Heart left ventricle (tissue), 13 donors: ENCODE results near the gene ATG9B.

Source experiments
- POLR2A ChIP-seq, 2 donors: fragments of 450-650 bp; IDR thresholded peaks; one replicate each; pipeline ENCODE4 v1.6.1; 2017; ENCODE audit warnings: antibody characterized with exemption in 2 of 2, mild to moderate bottlenecking in 2 of 2, moderate library complexity in 2 of 2
- TF ChIP-seq, protein P1 (sequence below), 12 donors: fragments of 200-600 bp; sonication (generic) in 4 of 12; IDR thresholded peaks; one replicate each; pipeline versions ENCODE4 v1.5.0 to v1.8.0; 2018 to 2022; ENCODE audit warnings: antibody characterized with exemption in 12 of 12, mild to moderate bottlenecking in 5 of 12
- donor health status: ischemic (EF 13 %, LVEDD 7.1; RV severe dilation, severe dysfunction).
- donor health status: DM: no; HTN: yes; CAD: no.
- donor health status: DM: no; HTN: no; CAD: no.
- donor health status: ischemic (EF 25% LVEDD 6.9; RV normal size, moderate dysfunction).
- donor health status: ischemic (EF 25% LVEDD 5.7; RV mildly dilated, moderate dysfunction).
- donor health status: ischemic (EF 35%, LVEDD 5.7; RV mildly dilated, moderate dysfunction).
- donor health status: nonischemic (EF 11% LVEDD 7.7; RV severe dilation, severe dysfunction).
- donor health status: DM: yes; HTN: yes; CAD: no.
- donor health status: PGD.
- donor health status: ischemic (EF 29% LVEDD 5.4; RV normal size, mild dysfunction).
- donor health status: nonischemic (EF 23%, LVEDD 6.1; RV moderate dilation, normal function).

DNA sequence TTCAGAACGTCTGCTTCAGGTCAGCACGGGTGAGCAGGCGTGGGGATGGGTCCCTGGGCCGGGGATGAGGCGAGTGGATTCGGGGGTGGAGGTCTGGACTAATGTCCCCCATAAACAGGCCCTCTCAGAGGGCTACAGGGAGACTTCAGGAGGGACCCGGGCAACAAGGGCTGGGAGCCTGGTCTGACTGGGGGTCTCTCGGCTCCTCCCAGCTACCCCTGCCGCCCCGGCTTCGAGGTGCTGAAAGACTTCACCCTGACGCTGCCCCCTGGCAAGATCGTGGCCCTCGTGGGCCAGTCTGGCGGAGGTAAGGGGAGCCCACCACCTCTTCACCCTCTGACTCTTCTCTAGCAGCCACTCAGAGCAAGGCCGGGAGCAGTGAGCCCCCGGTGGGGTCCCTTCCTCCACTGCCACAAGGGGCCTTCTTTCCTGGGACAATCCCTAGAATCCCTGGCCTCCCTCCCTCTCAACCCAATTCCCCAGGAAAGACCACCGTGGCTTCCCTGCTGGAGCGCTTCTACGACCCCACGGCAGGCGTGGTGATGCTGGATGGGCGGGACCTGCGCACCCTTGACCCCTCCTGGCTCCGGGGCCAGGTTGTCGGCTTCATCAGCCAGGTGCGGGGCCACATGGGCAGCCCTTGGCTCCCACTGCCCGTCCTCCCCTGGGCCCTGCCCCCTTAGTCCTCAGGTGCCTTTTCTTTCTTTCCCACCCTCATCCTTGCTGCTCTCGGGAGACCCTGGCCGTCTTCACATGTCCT is 16.5 kb upstream of the ATG9B start:
- TF ChIP-seq POLR2A (IDR thresholded peaks at IDR 0.05) = no peak
- TF ChIP-seq, protein P1, sequence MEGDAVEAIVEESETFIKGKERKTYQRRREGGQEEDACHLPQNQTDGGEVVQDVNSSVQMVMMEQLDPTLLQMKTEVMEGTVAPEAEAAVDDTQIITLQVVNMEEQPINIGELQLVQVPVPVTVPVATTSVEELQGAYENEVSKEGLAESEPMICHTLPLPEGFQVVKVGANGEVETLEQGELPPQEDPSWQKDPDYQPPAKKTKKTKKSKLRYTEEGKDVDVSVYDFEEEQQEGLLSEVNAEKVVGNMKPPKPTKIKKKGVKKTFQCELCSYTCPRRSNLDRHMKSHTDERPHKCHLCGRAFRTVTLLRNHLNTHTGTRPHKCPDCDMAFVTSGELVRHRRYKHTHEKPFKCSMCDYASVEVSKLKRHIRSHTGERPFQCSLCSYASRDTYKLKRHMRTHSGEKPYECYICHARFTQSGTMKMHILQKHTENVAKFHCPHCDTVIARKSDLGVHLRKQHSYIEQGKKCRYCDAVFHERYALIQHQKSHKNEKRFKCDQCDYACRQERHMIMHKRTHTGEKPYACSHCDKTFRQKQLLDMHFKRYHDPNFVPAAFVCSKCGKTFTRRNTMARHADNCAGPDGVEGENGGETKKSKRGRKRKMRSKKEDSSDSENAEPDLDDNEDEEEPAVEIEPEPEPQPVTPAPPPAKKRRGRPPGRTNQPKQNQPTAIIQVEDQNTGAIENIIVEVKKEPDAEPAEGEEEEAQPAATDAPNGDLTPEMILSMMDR (IDR thresholded peaks at IDR 0.05) = no peak
